ENCODE data around the gene LOC101059915.
"Not testable (repeated sequence)": the region's sequence is repeated elsewhere in the genome, so short reads cannot be mapped to it uniquely, and the experiment has no call there.

- TF ChIP-seq CTCF (IDR thresholded peaks at IDR 0.05 in 4 of 5, conservative IDR thresholded peaks at IDR 0.05 in 1 of 5); POLR2A (IDR thresholded peaks at IDR 0.05): not testable (repeated sequence)
Measured at GRCh38 chrX:71718185-71718584, 50.8 kb downstream of the LOC101059915 start, which contains the start of gene CXorf49.
